Sigmoid colon (tissue), 7 donors: Measurements from ENCODE around the gene SYDE2. TPM values are rescaled to one million over a fixed set of nuclear protein-coding genes. Genes with fewer than 3 reads are reported as not detected.

Experiments
- DNase-seq: peaks from one replicate; pipeline ENCODE4 v3.0.0-alpha.2; 2019
- H3K27ac ChIP-seq, 4 donors: fragments of 200-600 bp; sonication (generic); one replicate each; pipeline ENCODE4 v1.5.1; 2016 to 2019; ENCODE audit warnings: mild to moderate bottlenecking in 1 of 4
- H3K27me3 ChIP-seq, 3 donors: fragments of 200-600 bp; sonication (generic); one replicate each; pipeline ENCODE4 v1.5.1; 2019; ENCODE audit warnings: mild to moderate bottlenecking in 1 of 3
- H3K36me3 ChIP-seq, 4 donors: fragments of 200-600 bp; sonication (generic); one replicate each; pipeline ENCODE4 v1.5.1; 2016 to 2019
- H3K4me1 ChIP-seq, 4 donors: fragments of 200-600 bp; sonication (generic); one replicate each; pipeline ENCODE4 v1.5.1; 2017 to 2019
- H3K4me3 ChIP-seq, 4 donors: fragments of 200-600 bp; sonication (generic); one replicate each; pipeline ENCODE4 v1.5.1; 2017 to 2019; ENCODE audit warnings: mild to moderate bottlenecking in 2 of 4, moderate library complexity in 1 of 4
- H3K9me3 ChIP-seq, 4 donors: fragments of 200-600 bp in 3 of 4; sonication (generic) in 3 of 4; one replicate each; pipeline versions ENCODE4 v1.5.1 to v1.6.1; 2013 to 2019
- CTCF ChIP-seq, 4 experiments: fragments of 450-650 bp in 3 of 4; fragments of 200-600 bp in 1 of 4; IDR thresholded peaks; one replicate each; pipeline ENCODE4 v1.5.1; 2016 to 2019; ENCODE audit warnings: antibody characterized with exemption in 4 of 4, mild to moderate bottlenecking in 3 of 4, moderate library complexity in 2 of 4
- EP300 ChIP-seq, 4 donors: sonication (generic); formaldehyde crosslinking; IDR thresholded peaks; one replicate each; pipeline ENCODE4 v1.6.1; 2017; ENCODE audit warnings: antibody characterized with exemption in 4 of 4
- POLR2A ChIP-seq, 2 donors: fragments of 450-650 bp; IDR thresholded peaks; one replicate each; pipeline ENCODE4 v1.6.1; 2016; ENCODE audit warnings: antibody characterized with exemption in 2 of 2, mild to moderate bottlenecking in 2 of 2, moderate library complexity in 2 of 2
- POLR2AphosphoS5 ChIP-seq, 4 donors: sonication (generic); formaldehyde crosslinking; IDR thresholded peaks; one replicate each; pipeline ENCODE4 v1.6.1; 2017; ENCODE audit warnings: antibody characterized with exemption in 4 of 4
- WGBS, 2 donors: extraction: QIAGEN DNeasy Blood & Tissue Kit; methylation state at CpG; one replicate each; pipeline ENCODE4 v1.1.7; 2013; 5-methylcytosine and 5-hydroxymethylcytosine counted together
- intact Hi-C: fragments of 100-400 bp; cut with DNase I; formaldehyde crosslinking; loops from one replicate; pipeline ENCODE4 v1.15.1; 2023
- polyA plus RNA-seq, 3 donors: library from polyadenylated mRNA; stranded (reverse); fragments of 200-250 nt; gene quantifications; one replicate each; pipeline ENCODE4 v1.2.3, GENCODE V29; 2013
- total RNA-seq, 4 donors: library from RNA; depleted of rRNA; stranded (reverse); fragments of >200 nt; gene quantifications; one replicate each; pipeline ENCODE4 v1.1.0, GENCODE V29; 2016
- donor health status: healthy with polysubstance abuse.
- donor health status: Bipolar disorder and iron deficiency.
- donor health status: healthy.

Gene SYDE2
- total and polyA plus RNA-seq, 7 donors = 0.46 to 87.3 (median 39.3) TPM

GRCh38 chr1:85203573-85204171 is 2.9 kb upstream of the SYDE2 start:
- intact Hi-C loops = loop anchor here (5.0 kb wide), 3 partner anchors 39 to 706 kb away; partner anchors contain the start of gene C1orf52
- no peaks in the 10 kb centered on the region for H3K9me3 ChIP-seq
- H3K4me1 ChIP-seq = peaks cover 0 to 42% (median 12%) of the 10 kb centered on the region in 4 donors
- no peaks in the 10 kb centered on the region for H3K27me3 ChIP-seq
- H3K36me3 ChIP-seq = no peaks in the 10 kb centered on the region
- DNase-seq = no peak
- peak overlapping the region in 3 of 4 donors; percentile 99 for H3K27ac ChIP-seq
- no peak for TF ChIP-seq POLR2A (IDR thresholded peaks at IDR 0.05)
- TF ChIP-seq CTCF (IDR thresholded peaks at IDR 0.05) = no peak
- TF ChIP-seq EP300 (IDR thresholded peaks at IDR 0.05) = no peak
- no peak for TF ChIP-seq POLR2AphosphoS5 (IDR thresholded peaks at IDR 0.05)
- no peak overlapping the region for H3K4me3 ChIP-seq
- WGBS, 2 donors = 86 to 87% methylated on average over 2 of the region's 2 CpGs

- intact Hi-C loops = loop anchor here (5.0 kb wide), 3 partner anchors 39 to 706 kb away; partner anchors contain the start of gene C1orf52
- Histone ChIP-seq H3K4me3 (peak overlapping the region in 3 of 4 donors; percentile 81 to 98 (median 95)), H3K9me3 (no peaks in the 10 kb centered on the region), H3K27me3 (no peaks in the 10 kb centered on the region), H3K4me1 (peaks cover 0 to 42% (median 12%) of the 10 kb centered on the region in 4 donors), H3K36me3 (no peaks in the 10 kb centered on the region), H3K27ac (peak overlapping the region; percentile 93 to 99 (median 99))
- no peak for DNase-seq
- 65 to 86% methylated on average over 2 of the region's 2 CpGs for WGBS, 2 donors
- TF ChIP-seq POLR2AphosphoS5 (IDR thresholded peaks at IDR 0.05) = no peak
Observed at GRCh38 chr1:85202864-85203255, 2.0 kb upstream of the SYDE2 start.

- 6 to 17% methylated on average over 14 of the region's 14 CpGs for WGBS, 2 donors
- peak overlapping the region; percentile 93 to 99 (median 99) for H3K27ac ChIP-seq
- no peaks in the 10 kb centered on the region for H3K27me3 ChIP-seq
- H3K4me1 ChIP-seq = peaks cover 0 to 42% (median 12%) of the 10 kb centered on the region in 4 donors
- TF ChIP-seq EP300 (IDR thresholded peaks at IDR 0.05) = no peak
- no peak for TF ChIP-seq POLR2AphosphoS5 (IDR thresholded peaks at IDR 0.05)
- TF ChIP-seq POLR2A (IDR thresholded peaks at IDR 0.05) = no peak
- no peak for TF ChIP-seq CTCF (IDR thresholded peaks at IDR 0.05)
- no peaks in the 10 kb centered on the region for H3K36me3 ChIP-seq
- DNase-seq = no peak
- H3K9me3 ChIP-seq = no peaks in the 10 kb centered on the region
- intact Hi-C loops = loop anchor here (5.0 kb wide), 3 partner anchors 40 to 705 kb away; partner anchors contain the start of gene C1orf52
- H3K4me3 ChIP-seq = peak overlapping the region; percentile 73 to 98 (median 88)
Observed at GRCh38 chr1:85202092-85202863, 1.5 kb upstream of the SYDE2 start.

GRCh38 chr1:85201340-85202091 is 700 bp upstream of the SYDE2 start:
- WGBS, 2 donors = 1% methylated on average over 81 of the region's 81 CpGs
- H3K9me3 ChIP-seq = no peaks in the 10 kb centered on the region
- intact Hi-C loops = loop anchor here (5.0 kb wide), 3 partner anchors 41 to 704 kb away; partner anchors contain the start of gene C1orf52
- peaks cover 0 to 34% (median 14%) of the 10 kb centered on the region in 4 donors for H3K4me1 ChIP-seq
- TF ChIP-seq POLR2AphosphoS5 (IDR thresholded peaks at IDR 0.05) (peak; percentile 85 to 91 (median 87)), CTCF (IDR thresholded peaks at IDR 0.05) (no peak), POLR2A (IDR thresholded peaks at IDR 0.05) (peak in 1 of 2 donors; percentile 65), EP300 (IDR thresholded peaks at IDR 0.05) (no peak)
- H3K27me3 ChIP-seq = no peaks in the 10 kb centered on the region
- no peaks in the 10 kb centered on the region for H3K36me3 ChIP-seq
- H3K27ac ChIP-seq = peak overlapping the region; percentile 93 to 99 (median 99)
- DNase-seq = peak; percentile 87
- peak overlapping the region; percentile 73 to 98 (median 88) for H3K4me3 ChIP-seq
